ENCODE measurements around the gene LMAN2. TPM values are rescaled to one million over a fixed set of nuclear protein-coding genes. Genes with fewer than 3 reads are reported as not detected.
A peak's percentile ranks its signal among the peaks of the same experiment; 100 is the strongest.

LMAN2 gene
- polyA plus RNA-seq, 3 donors, result 148 to 275 (median 259) TPM

GRCh38 chr5:177371120-177372033, 19.9 kb upstream of the LMAN2 start:
- H3K4me2 ChIP-seq (replicated peaks; ENCODE audit: extremely low read depth, low read length, poor library complexity, severe bottlenecking), result peak overlapping the region; percentile 16
- no peak for DNase-seq
- peak overlapping the region in 4 of 7 donors; percentile 10 to 66 (median 42) for H3K27ac Mint-ChIP-seq

More at GRCh38 chr5:177371120-177372033, 19.9 kb upstream of the LMAN2 start:
- Histone ChIP-seq H3K79me2 (ENCODE audit: insufficient read depth, low read length) (peaks cover 1% of the 10 kb centered on the region), H4K20me1 (ENCODE audit: insufficient read depth, low read length) (peaks cover 75% of the 10 kb centered on the region), H2AFZ (ENCODE audit: insufficient read depth, low read depth, low read length, poor library complexity, severe bottlenecking) (no peak overlapping the region), H3K27ac (ENCODE audit: low read depth in 1 of 2, low read length in 2 of 2) (peak overlapping the region; percentile 12 to 45), H3K4me3 (replicated peaks in 1 of 3; ENCODE audit: low read depth in 2 of 3, low read length in 3 of 3) (peak overlapping the region in 1 of 3 experiments; percentile 5), H3K4me1 (ENCODE audit: control insufficient read depth in 1 of 2, insufficient read depth in 2 of 2, low read length in 2 of 2) (peaks cover 24 to 39% of the 10 kb centered on the region in 2 donors), H3K36me3 (replicated peaks in 1 of 2; ENCODE audit: control insufficient read depth in 1 of 2, insufficient read depth in 2 of 2, low read length in 2 of 2) (peaks cover 69 to 74% of the 10 kb centered on the region in 2 donors), H3K9ac (ENCODE audit: insufficient read depth, low read length, poor library complexity, severe bottlenecking) (no peak overlapping the region), H3K27me3 (ENCODE audit: control insufficient read depth in 2 of 2, insufficient read depth in 2 of 2, low read length in 2 of 2) (no peaks in the 10 kb centered on the region), H3K9me3 (replicated peaks in 1 of 2; ENCODE audit: control insufficient read depth in 1 of 2, insufficient read depth in 1 of 2, low read length in 2 of 2) (no peaks in the 10 kb centered on the region)
- H3K4me3 Mint-ChIP-seq, result no peak overlapping the region
- peaks cover 0 to 10% (median 3%) of the 10 kb centered on the region in 3 donors for H3K27me3 Mint-ChIP-seq (ENCODE audit: low read depth in 3 of 3)
- H3K9me3 Mint-ChIP-seq, result peaks cover 0 to 3% (median 0%) of the 10 kb centered on the region in 7 donors
- peaks cover 47% of the 10 kb centered on the region for H3K4me1 Mint-ChIP-seq
- peaks cover 60 to 81% of the 10 kb centered on the region in 2 donors for H3K36me3 Mint-ChIP-seq
- TF ChIP-seq CTCF (IDR thresholded peaks at IDR 0.05), result peak; percentile 1
- WGBS (ENCODE audit: insufficient coverage), result 56% methylated on average over 18 of the region's 26 CpGs
- intact Hi-C loops (cut with micrococcal nuclease), result loop anchor here in 1 of 2 donors (10.0 kb wide), 1 partner anchor 693 kb away; no protein-coding TSS in a partner anchor
